Activated CD4-positive, alpha-beta T cell treated with anti-CD3 and anti-CD28 coated beads, Interleukin-2, amount 10 ng/mL, durations not matched to agents 7 days and 5 days (primary cell): Measurements from ENCODE around the gene FEZF1. TPM values are rescaled to one million over a fixed set of nuclear protein-coding genes. Genes with fewer than 3 reads are reported as not detected.
A peak's percentile ranks its signal among the peaks of the same experiment; 100 is the strongest.

Experiments
- CTCF ChIA-PET: fragments of 350-600 bp; sonication (Branson Sonifier 250); formaldehyde crosslinking; loops from one replicate; lab custom pipeline; 2021; ENCODE audit warnings: antibody characterized with exemption; lab: Charles Lee
- POLR2A ChIA-PET: fragments of 350-600 bp; sonication (Branson Sonifier 250); formaldehyde crosslinking; loops from one replicate; lab custom pipeline; 2021; ENCODE audit warnings: antibody characterized with exemption; lab: Charles Lee
- DNase-seq: peaks from one replicate; pipeline ENCODE4 v3.0.0-alpha.2; 2020
- H3K27ac Mint-ChIP-seq: one replicate; pipeline ENCODE4 v1.8.0; 2021; ENCODE audit warnings: mild to moderate bottlenecking, moderate library complexity, mixed read lengths
- H3K27me3 Mint-ChIP-seq: one replicate; pipeline ENCODE4 v1.8.0; 2021; ENCODE audit warnings: mixed read lengths
- H3K36me3 Mint-ChIP-seq: one replicate; pipeline ENCODE4 v1.8.0; 2021; ENCODE audit warnings: low read depth, mixed read lengths
- H3K4me1 Mint-ChIP-seq: one replicate; pipeline ENCODE4 v1.8.0; 2021; ENCODE audit warnings: mixed read lengths
- H3K4me3 Mint-ChIP-seq: one replicate; pipeline ENCODE4 v1.8.0; 2021; ENCODE audit warnings: mild to moderate bottlenecking, moderate library complexity, mixed read lengths
- H3K9me3 Mint-ChIP-seq: one replicate; pipeline ENCODE4 v1.8.0; 2021; ENCODE audit warnings: mixed read lengths
- total RNA-seq, 2 experiments: library from RNA; stranded (reverse); gene quantifications; one replicate each; pipeline ENCODE4 v1.2.3, GENCODE V29; 2021

FEZF1 gene
- total RNA-seq, 2 experiments from 2014 or later, result not detected

DNA sequence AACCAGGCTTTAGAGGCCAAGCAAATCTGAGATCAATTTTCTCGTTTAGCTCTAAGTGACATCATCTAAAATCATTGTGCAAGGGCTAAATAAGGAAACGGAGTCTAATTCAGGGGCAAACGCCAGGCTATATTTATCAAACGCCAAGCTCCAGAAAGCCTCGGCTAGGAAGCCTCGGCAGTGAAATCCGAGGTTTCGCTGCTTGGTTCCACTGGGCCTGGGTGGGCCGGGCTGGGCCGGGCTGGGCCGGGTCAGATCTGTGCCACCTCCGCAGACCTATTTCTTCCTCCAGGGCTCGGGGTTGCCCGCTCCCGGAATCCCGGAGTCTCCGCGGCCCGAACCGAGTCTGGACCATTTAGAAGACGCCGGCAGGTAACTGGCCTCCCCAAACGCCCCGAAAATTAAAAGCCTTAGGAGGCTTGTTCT is 459 bp upstream of the FEZF1 start:
- ChIA-PET CTCF (no interaction called here), POLR2A (no interaction called here)
- Mint-ChIP-seq H3K9me3 (peaks cover 3% of the 10 kb centered on the region), H3K27ac (no peak overlapping the region), H3K4me3 (no peak overlapping the region), H3K36me3 (peaks cover 3% of the 10 kb centered on the region), H3K4me1 (peaks cover 3% of the 10 kb centered on the region), H3K27me3 (peaks cover 85% of the 10 kb centered on the region)
- DNase-seq, result no peak

DNA sequence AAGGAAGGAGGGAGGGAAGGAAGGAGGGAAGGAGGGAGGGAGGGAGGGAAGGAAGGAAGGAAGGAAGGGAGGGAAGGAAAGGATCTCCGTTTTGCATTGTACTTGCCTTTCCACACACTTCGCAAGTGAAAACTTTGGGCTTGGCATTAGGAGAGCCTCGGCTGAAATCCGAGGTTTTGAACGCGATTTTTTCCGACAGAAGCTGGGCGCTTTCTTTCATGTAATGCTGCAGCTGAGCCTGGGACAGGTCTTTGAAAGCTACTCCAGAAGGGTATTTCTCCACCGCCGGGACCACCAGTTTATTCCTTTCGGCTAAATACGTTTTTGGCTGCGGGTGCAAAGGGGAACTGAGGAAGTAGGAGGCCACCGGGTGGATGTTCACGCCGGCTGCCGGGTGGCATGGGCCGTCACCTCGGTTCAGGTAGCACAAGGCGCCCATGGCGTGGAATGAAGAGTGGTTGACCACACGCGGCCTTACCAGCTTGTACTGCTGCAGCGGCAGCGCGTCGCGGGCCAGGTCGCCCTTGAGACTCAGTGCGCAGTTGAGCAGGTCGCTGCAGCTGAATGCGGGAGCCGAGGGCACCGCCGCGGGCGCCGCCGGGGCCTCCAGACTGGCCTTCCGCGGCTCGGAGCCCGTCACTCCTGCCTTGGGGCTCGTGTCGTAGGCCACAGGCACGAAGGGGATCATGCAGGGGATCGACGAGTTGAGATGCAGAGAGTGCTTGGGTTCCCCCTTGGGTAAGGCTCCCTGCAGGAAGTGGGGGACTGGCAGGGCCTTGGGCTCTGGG is 825 bp downstream of the FEZF1 start:
- peaks cover 5% of the 10 kb centered on the region for H3K36me3 Mint-ChIP-seq
- no peak overlapping the region for H3K4me3 Mint-ChIP-seq
- POLR2A ChIA-PET, result no interaction called here
- H3K27ac Mint-ChIP-seq, result no peak overlapping the region
- peaks cover 3% of the 10 kb centered on the region for H3K9me3 Mint-ChIP-seq
- H3K27me3 Mint-ChIP-seq, result peaks cover 85% of the 10 kb centered on the region
- H3K4me1 Mint-ChIP-seq, result peaks cover 3% of the 10 kb centered on the region
- no peak for DNase-seq
- CTCF ChIA-PET, result no interaction called here

DNA sequence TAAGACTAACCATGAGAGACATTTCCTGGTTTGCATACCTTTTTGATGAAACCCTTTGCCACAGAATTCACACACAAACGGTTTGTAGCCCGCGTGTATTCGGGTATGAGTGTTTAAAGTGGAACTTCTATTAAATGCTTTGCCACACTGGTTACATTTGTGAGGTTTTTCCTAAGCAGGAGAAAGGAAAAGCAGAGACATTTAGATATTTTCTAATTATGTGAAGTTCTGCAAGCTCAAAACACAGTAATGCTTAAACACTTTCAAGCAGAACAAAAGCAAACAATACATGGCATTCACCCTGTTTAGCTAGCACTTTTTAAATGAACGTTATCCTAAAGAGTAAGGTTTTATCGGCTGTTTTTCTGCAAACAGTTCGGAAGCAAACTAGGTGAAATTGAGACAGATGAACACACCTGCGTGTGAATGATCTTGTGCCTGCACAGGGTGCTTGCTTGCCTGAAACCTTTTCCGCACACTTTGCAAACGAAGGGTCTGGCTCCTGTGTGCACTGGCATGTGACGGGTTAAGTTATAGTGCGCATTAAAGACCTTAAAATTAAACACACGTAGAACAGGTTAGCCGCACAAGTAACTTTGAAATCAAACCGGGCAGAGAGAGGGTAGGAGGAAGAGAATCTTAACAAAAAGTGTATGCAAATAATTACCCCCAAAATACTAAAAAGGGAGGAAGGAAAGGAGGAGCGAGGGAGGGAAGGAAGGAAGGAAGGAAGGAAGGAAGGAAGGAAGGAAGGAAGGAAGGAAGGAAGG is 1.6 kb downstream of the FEZF1 start:
- ChIA-PET POLR2A (no interaction called here), CTCF (no interaction called here)
- peaks cover 3% of the 10 kb centered on the region for H3K4me1 Mint-ChIP-seq

DNA sequence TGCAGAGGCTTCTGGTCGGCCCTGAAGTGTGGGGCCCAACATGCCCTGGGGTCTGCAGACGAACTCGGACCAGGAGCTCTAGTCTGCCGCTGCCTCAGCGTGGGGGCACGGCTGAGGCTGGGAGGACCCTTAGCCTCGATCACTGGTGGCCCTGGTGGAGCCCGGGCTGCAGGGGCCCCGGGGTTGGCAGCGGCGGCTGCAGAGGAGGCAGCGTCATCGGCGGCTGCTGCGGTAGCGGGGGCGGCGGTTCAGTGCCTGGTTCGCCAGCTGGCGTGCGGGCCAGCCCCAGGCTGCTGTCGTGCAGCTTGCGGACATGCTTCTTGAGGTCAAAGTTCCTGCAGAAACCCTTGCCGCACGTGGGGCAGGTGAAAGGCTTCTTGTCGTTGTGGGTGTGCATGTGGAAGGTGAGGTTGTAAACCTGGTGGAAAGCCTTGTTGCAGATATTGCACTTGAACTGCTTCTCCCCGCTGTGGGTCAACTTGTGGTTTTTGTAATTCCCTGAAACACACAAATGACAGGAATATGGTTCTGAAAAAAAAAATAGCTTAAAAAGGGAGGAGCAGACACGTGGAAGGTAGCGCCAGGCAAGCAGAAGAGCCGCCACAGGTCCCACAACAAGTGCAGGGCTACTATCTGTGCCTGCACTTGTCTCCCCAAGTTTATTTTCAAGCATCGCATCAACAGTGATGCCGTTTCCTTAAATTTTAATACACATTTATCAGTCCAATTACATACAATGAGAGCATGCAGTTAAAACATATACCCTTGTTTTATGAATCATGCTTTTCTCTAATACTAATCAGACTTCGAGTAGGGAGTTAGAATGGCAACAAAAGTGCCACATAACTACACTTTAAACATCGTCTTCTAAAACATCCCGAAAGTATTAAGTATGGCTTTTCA is 2.4 kb downstream of the FEZF1 start:
- CTCF ChIA-PET, result interaction anchor here (0.6 kb wide), 1 partner anchor 239 kb away, joined by 3 read pairs; no protein-coding TSS in a partner anchor
- Mint-ChIP-seq H3K4me1 (peaks cover 3% of the 10 kb centered on the region), H3K27me3 (peaks cover 80% of the 10 kb centered on the region), H3K4me3 (no peak overlapping the region), H3K27ac (no peak overlapping the region), H3K36me3 (peaks cover 5% of the 10 kb centered on the region), H3K9me3 (peaks cover 3% of the 10 kb centered on the region)
- POLR2A ChIA-PET, result no interaction called here
- no peak for DNase-seq

More for the DNA sequence above, 1.6 kb downstream of the FEZF1 start:
- Mint-ChIP-seq H3K27ac (peak overlapping the region; percentile 22), H3K27me3 (peaks cover 85% of the 10 kb centered on the region), H3K36me3 (peaks cover 5% of the 10 kb centered on the region), H3K4me3 (no peak overlapping the region), H3K9me3 (peaks cover 3% of the 10 kb centered on the region)
- DNase-seq, result no peak

DNA sequence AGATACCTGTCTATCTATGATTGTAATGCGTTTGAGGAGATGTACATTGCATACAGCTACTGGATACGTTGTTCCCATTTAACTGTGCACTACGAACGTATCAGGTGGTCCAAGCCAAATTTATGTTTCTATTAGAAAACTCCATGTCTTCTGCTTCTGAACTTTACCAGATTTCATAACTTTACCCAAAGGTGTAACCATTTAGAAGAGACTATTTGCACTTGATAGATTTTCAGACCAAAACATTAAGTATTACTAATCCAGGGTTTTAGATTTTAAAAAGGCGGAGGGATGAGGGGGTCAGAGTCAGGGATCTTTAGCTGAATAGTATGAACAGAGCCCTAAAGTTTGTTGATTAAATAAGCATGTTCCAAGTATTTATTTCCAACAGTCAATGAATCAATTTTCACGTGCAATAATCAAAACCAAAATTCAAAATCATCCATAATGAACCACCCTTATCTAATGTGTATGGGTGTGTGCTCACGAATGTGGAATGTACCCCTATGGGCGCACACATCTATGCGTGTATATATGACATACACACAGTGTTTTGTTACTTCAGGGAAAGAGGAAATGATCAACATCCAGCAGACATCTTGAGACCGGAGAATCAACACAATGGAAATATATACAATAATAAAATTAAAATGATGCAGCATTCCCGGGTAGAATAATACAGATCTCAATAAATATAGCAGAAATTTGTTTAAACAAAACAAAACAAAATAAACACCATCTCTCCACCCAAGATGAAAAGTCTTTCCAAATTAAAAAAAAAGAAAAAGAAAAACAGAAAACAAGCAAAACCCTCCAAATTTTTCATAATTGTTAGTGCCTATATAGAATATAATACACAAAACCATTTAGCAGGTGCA is 3.4 kb downstream of the FEZF1 start:
- H3K4me3 Mint-ChIP-seq, result no peak overlapping the region
- H3K36me3 Mint-ChIP-seq, result peaks cover 5% of the 10 kb centered on the region
- peaks cover 3% of the 10 kb centered on the region for H3K4me1 Mint-ChIP-seq
- CTCF ChIA-PET, result interaction anchor here (0.9 kb wide), 1 partner anchor 14 kb away, joined by 3 read pairs; no protein-coding TSS in a partner anchor
- H3K27me3 Mint-ChIP-seq, result peaks cover 71% of the 10 kb centered on the region
- H3K27ac Mint-ChIP-seq, result no peak overlapping the region
- DNase-seq, result no peak
- peaks cover 3% of the 10 kb centered on the region for H3K9me3 Mint-ChIP-seq
- POLR2A ChIA-PET, result no interaction called here

DNA sequence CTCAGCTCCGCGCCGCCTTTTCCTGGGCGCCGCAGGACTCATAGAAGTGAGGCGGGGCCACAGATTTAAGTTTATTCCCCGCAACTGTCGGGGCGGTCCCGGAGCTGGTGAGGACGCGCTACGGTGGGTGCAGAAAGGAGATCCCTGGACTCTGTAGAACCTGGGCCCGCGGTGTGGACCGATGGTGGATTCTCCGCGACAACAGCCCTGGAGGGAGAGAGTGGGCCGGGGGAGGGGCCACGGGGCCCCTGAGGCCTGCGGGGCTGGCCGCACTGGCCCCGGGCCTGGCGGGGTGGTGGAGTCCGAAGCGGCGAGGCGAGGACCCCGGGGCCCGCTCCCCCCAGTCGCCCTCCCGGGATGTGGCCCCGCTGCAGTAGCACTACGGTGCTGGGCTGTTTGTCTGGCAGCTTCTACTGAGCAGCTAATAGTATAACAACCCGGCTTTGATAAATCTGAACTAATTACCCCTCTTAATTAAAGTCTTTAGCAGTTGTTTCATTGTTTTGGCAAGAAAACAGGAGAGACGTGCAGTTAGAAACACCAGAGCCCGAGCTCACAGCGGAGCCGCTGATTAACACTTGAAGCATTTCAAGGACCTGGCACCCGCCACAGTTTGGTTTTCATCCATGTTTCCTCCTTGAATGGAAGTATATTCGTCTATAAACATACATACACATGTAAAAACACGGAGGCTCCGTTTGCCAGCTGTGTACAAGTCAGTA is 4.2 kb downstream of the FEZF1 start:
- Mint-ChIP-seq H3K36me3 (peaks cover 5% of the 10 kb centered on the region), H3K4me3 (no peak overlapping the region), H3K4me1 (no peaks in the 10 kb centered on the region), H3K27me3 (peaks cover 65% of the 10 kb centered on the region), H3K27ac (no peak overlapping the region), H3K9me3 (peaks cover 3% of the 10 kb centered on the region)
- no peak for DNase-seq
- ChIA-PET CTCF (interaction anchor here (0.9 kb wide), 1 partner anchor 15 kb away, joined by 3 read pairs; no protein-coding TSS in a partner anchor), POLR2A (no interaction called here)

DNA sequence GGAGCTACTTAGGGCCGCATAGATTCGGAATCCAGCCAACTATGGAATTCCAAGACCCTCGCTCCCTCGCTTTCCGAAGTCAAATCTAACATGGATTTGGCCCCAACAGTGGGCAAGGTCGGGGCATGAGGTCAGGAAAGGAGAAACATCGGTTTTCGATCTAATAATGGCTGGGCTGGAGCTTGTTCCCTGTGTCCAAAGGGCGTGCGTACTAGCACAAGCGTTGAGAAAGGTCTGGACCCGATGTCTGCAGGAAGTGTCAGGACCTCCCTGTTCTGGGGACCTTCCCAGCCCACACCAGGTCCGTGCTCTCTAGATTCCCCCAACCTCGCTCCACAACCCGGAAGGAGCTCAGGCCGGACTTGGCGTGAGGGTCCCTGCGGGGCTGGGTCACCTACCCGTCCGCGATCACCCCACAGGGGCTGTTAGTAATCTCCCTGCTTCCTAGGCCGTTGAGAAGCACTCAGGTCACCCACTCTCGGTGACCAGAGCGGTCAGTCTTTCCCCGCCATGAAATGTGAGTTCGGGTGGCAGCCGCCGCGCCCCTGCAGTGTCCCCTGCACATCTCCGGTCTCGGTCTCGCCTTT is 4.8 kb downstream of the FEZF1 start:
- Mint-ChIP-seq H3K27ac (no peak overlapping the region), H3K27me3 (peaks cover 61% of the 10 kb centered on the region), H3K36me3 (peaks cover 5% of the 10 kb centered on the region), H3K4me3 (no peak overlapping the region), H3K4me1 (no peaks in the 10 kb centered on the region), H3K9me3 (peaks cover 3% of the 10 kb centered on the region)
- no peak for DNase-seq
- ChIA-PET CTCF (interaction anchor here (0.9 kb wide), 1 partner anchor 16 kb away, joined by 3 read pairs; no protein-coding TSS in a partner anchor), POLR2A (no interaction called here)

DNA sequence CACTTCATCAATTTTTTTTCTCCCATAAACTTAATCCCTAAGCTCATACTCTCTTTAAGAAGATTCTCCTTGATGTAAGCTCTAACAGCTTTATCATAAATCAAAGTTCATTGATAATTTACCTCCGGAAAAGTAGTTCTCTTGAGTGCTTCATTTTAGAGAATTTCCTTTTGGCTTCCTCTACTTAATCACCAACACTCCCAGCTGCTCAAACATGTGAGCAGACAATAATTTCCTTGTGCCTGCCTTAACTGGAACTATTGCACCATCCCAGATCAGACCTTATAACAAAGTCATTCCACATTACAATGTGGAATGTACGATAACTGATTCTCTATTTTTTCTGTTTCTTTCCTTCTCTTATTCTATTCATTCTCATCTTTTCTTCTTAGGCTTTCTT is 5.9 kb downstream of the FEZF1 start:
- Mint-ChIP-seq H3K4me3 (no peak overlapping the region), H3K27ac (no peak overlapping the region), H3K36me3 (peaks cover 2% of the 10 kb centered on the region), H3K4me1 (no peaks in the 10 kb centered on the region), H3K27me3 (peaks cover 50% of the 10 kb centered on the region), H3K9me3 (no peaks in the 10 kb centered on the region)
- ChIA-PET POLR2A (no interaction called here), CTCF (no interaction called here)
- DNase-seq, result no peak

DNA sequence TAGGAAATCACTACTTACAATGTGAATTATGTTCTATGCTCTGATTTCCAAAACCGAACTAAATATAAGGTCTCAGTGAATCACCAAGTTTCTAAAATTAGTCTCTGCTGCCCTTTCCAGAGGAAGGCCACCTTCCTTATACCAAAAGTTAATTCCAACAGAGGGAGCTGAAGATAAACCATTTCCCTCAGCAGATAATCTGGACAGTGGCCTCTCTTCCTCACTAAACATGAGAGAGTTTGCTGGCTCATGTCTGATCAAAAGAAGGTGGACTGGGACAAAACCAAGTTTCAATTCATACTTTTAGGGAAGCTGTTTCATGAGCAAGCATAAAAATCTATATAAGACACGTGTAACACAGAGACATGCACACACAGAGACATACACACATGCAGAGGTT is 6.4 kb downstream of the FEZF1 start:
- POLR2A ChIA-PET, result no interaction called here
- Mint-ChIP-seq H3K36me3 (peaks cover 2% of the 10 kb centered on the region), H3K4me3 (no peak overlapping the region), H3K4me1 (no peaks in the 10 kb centered on the region), H3K27ac (no peak overlapping the region), H3K9me3 (no peaks in the 10 kb centered on the region), H3K27me3 (peaks cover 46% of the 10 kb centered on the region)
- DNase-seq, result no peak
- CTCF ChIA-PET, result no interaction called here

DNA sequence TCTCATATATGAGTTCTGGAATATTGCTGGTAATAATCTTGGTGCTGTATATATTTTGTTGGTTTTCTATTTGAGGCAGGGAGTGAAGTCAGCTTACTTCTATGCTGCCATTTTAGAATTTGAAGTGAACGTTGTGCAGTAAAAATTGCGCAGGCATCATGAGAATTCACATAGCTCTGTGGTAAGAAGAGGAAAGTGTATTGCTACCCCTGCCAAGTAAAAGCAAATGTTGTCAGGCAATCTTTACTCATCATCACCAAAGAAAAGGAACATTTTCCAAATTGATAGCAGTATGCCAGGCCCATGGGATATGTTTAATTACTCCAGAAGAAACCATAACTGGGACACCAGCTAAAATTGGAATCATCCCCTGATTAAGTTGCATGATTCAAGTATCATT is 13.4 kb downstream of the FEZF1 start:
- Mint-ChIP-seq H3K4me1 (no peaks in the 10 kb centered on the region), H3K36me3 (no peaks in the 10 kb centered on the region), H3K9me3 (no peaks in the 10 kb centered on the region), H3K27ac (no peak overlapping the region), H3K27me3 (peaks cover 3% of the 10 kb centered on the region), H3K4me3 (no peak overlapping the region)
- no peak for DNase-seq
- ChIA-PET CTCF (no interaction called here), POLR2A (no interaction called here)

DNA sequence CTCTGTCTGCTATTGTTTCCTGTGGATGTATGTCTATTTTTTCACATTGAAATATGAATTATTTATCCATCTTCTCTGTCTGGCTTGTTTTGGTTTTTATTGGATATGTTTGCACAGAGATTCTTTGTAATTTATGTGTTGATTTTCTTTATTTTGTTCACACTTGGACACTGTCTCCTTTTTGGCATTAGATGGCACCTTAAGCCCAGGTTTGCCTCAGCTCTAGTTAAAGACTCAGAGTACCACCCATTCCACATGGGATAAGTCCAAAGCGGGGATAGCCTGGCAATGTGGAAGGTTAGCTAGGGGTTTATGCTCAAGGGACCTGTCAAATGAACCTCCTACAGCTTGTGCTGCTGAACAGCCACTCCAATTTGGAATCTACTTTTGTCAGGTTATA is 14.1 kb downstream of the FEZF1 start:
- no peak for DNase-seq
- H3K36me3 Mint-ChIP-seq, result no peaks in the 10 kb centered on the region
- H3K4me3 Mint-ChIP-seq, result no peak overlapping the region
- no peak overlapping the region for H3K27ac Mint-ChIP-seq
- POLR2A ChIA-PET, result no interaction called here
- H3K4me1 Mint-ChIP-seq, result no peaks in the 10 kb centered on the region
- no peaks in the 10 kb centered on the region for H3K9me3 Mint-ChIP-seq
- CTCF ChIA-PET, result no interaction called here
- peaks cover 2% of the 10 kb centered on the region for H3K27me3 Mint-ChIP-seq
